NCI-H1105 treated with DMSO at 0.1 percent for 48 hours (cell line): ENCODE data around the gene GPNMB.

Experiments used
- DNase-seq: peaks from one replicate; lab custom pipeline; 2025; lab: John Stamatoyannopoulos, UW

The GPNMB gene

DNA sequence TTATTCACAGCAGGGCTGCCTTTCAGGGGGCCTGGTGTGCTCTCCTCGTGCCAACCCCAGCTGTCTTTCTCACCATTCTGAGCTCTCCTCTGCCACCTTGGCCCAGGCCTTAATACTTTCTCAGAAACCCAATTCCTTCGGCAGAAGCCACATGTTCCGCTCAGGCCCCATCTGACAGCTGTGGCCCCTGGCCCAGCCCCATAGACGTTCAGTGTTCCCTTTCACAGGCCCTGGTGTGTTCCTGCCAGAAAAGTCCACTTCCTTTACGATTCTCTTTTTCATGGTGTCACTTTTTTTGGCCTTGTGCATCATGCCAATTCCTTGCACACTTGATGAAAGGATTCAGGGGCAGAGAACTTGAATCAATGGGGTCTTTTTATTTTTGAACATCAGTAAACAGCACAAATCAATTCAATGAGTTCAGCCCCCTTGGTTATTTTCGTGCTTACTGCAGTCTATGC is 15.9 kb upstream of the GPNMB start:
- DNase-seq: no peak

DNA sequence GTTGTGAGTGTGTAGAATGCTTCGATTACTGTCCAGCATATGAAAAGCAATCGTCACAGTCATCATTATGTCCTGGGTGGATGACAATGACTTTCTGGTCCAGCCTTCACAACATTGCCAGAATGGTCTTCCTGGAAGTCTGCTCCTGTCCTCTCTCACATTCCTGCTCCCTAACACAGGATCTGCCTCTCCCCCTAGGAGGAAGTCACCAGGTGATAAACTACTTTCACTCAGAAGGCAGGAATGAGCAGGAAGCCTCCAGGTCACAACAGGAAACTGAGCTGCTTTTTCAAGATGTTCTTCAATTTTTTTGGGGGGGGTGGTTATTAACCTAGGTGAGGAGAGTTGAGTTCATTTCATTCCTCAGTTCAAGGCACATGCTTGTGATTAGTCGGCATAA is 13.6 kb upstream of the GPNMB start:
- no peak for DNase-seq

DNA sequence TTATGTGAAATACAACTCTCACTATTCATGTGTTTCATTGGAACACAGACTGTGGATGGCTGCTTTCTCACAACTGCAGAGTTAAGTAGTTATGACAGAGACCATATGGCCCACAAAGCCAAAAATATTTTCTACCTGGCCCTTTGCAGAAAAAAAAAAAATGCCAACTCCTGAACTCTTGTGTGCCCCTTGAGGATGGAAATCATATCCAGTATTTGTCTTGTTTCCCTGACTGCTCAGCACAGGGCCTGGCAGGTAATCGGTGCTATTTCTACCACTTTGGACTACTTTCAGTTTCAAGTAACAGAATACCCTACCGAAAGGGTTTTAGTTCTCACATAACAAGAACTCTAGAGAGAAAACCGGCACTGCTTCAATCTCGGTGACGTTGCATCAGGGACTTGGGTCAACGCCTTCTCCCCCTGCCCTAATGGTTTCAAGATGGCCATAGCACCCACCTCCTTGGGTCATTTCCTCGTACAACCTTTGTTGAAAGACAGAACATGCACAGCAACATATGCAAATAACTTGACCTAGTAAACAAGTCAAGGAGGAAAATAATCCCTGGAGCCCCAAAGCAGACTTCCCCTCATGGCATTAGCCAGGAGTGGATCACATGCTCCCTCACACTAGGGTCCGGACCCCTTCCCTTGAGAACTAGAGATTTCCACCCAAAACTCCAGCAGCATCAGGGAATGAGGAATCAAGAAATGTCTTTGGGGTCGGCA is 11.8 kb upstream of the GPNMB start:
- no peak for DNase-seq

DNA sequence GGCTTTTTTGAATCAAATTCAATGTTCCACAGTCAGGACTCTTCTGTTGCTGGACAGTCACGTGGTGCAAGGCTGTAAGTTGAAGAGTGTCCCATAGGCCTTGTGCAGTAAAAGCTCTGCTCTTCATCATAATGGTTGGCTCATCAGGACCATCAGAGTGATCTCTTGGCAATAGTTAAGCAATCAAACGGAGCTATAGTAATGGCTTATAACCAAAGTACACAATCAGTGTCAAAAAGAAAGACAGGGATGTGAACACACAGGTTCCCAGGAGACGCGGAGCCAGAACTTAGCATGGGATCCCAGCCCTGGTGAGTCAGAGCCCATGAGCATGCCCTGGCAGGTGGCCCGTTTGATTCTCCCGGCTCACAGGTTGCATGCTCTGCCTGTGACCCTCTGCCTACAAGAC is 10.8 kb upstream of the GPNMB start:
- DNase-seq: no peak

DNA sequence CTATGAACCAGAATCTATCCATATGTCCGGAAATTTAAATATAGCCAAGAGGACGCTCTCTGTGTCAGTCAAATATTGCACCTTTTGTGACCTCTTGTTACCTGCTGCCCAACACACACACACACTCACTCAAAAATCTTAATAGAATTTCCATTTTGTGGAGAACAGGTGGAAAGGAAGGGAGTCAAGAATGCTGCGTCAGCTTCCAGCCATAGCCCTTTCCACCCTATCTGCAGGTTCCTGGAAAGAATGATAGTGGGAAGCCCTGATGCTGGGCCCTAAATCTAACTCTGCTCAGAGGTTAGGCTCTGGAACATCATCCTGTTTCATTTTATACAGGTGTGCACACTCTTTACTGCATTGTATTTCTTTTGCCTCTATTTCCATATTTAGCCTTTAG is 9.6 kb upstream of the GPNMB start:
- no peak for DNase-seq

DNA sequence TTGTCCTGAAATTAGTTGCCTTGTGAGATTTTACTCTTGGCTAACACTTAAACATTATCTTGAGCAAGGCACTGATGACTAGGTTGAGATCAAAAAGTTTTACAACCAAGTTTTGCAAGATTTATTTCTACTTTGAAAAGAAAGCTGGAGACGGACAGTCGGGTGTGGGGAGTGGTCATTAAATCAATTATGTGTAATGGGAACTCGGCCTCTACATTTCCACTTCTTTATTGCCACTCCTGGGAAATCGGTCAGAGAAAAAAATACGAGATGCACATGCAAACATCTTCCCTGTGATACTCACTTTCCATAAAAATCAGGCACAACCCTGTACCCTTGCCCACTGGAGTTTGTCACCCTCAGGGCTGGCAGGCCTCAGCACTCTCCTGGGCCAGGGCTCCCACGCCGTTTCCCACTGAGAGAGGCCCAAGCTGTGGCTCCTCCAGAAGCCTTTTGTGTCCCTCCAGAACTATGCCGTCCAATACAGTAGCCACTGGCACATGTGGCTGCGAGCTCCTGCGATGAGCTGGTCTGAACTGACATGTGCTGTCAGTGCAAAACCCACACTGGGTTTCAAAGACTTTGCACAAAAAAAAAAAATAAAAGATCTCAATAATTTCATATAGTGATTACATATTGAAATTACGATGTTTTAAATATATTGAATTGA is 7.5 kb upstream of the GPNMB start:
- no peak for DNase-seq

DNA sequence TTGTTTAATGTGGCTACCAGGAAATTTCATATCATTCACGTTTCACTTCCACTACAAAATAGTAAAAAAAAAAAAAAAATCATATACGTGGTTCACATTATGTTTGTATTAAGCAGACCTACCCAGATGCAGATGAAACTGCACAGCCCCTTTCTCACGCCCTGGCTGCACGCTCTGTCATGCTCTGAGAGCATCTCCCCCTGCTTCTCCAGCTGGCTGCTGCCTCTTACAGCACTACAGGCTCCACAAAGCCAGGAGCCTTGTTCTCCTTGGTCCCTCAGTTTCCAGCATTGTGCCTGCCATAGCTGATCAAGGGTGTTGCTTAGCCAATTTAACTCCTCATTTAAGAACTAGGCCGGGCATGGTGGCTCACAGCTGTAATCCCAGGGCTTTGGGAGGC is 6.9 kb upstream of the GPNMB start:
- no peak for DNase-seq

DNA sequence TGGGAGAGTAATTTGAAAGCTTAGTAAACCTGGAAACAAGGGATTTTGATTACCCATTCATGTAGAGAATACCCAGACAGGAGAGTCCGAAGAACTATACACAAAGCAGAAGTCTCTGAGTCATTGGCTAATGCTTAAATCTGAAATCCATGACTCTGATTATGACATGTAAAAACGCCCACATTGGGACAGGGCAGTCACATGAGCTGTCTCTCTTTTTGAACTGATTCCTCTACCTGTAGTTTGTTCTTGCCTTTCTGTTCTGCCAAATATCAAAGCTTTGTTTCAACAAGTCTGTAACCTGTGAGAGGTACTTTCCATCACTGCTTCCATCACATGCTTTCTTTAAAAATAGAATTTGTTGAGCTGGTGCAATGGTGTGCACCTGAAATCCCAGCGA is 4.3 kb upstream of the GPNMB start:
- no peak for DNase-seq

DNA sequence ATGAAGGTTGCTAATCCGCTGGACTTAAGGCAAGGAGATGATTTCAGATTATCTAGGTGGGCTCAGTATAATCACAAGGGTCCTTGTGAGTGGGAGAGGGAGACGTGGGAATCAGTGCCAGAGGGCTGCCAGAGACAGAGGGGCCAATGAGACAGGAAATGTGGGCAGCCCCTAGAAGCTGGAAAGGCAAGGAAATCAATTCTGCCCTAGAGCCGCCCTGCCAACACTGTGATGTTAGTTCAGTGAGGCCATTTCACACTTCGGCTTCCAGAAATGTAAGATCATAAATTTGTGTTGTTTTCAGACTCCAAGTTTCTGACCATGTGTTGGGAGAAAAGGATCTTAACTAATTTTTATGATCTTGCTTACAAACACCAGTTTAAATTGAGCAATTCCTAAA is 3.6 kb upstream of the GPNMB start:
- DNase-seq: no peak

DNA sequence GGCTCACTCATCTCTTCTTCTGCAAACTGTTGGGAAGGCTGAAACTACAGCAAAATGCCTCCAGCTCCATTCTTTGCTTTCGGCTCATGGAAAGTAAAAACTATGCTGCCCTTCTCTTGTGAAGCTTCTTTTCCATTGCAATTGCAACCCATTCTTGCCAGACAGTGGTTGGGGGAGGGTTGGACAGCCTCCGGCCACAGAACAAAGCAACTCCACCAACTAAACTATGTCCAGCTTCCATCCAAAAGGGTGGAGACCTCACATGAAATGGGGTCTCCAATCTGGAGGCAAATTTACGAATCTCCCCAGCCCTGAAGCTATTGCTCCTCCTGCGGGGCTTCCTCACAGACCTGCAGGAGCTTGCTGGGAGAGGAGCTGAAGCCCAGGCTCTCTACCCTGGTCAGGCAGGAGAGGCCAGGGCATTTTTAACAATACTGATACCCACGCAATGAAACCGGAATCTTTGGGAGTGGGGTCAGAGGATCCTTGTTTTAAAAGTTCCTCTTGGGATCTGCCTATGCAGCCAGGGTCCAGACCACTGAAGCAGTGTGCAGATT is 549 bp downstream of the GPNMB start:
- DNase-seq: no peak

DNA sequence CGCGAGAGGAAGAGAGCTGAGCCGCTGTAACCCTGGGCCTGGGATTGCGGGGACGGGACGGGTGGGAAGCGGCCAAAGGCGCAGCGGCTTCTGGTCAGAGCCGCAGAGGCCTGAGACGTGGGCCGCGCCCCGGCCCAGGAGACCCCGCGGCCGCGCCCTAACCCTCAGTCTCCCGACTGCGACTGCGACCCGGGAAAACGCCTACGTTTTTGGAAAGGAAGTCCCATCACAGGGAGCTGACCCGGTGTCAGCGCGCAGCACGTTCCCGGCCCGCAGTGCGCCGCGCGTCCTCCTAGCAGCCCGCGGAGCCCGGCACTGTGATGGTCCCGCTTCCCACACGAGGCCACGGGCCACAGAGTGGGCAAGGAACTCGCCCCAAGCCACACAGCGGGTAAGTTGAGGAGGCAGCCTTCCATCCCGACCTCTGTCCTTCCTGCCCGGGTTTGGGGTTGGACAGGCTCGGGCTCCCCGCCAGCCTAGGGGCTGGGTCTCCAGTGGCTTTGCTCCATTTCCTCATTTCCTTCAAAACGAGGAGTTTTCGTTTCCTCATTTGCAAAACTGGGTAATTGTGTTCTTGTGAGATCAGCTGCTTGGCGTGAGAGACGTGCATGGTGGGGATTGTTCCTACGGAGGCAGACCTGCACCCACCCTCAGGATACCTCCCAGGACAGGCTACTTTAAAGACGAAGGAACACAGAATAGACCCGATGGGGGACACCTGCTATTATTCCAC is 1.2 kb downstream of the GPNMB start:
- no peak for DNase-seq

DNA sequence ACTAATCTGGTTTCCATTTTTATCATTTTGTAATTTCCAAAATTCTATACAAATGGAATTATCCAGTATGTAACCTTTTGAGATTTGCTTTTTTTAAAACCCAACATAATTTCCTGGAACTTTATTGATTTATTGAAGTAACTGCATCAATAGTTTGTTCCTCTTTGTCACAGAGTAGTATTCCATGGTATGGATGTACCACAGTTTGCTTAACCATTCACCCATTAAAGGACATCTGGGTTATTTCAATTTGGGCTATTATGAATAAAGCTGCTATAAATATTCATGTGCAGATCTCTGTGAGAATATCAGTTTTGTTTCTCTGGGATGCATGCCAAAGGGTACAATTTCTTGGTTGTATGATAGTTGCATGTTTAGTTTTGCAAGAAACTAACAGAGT is 2.9 kb downstream of the GPNMB start:
- no peak for DNase-seq

DNA sequence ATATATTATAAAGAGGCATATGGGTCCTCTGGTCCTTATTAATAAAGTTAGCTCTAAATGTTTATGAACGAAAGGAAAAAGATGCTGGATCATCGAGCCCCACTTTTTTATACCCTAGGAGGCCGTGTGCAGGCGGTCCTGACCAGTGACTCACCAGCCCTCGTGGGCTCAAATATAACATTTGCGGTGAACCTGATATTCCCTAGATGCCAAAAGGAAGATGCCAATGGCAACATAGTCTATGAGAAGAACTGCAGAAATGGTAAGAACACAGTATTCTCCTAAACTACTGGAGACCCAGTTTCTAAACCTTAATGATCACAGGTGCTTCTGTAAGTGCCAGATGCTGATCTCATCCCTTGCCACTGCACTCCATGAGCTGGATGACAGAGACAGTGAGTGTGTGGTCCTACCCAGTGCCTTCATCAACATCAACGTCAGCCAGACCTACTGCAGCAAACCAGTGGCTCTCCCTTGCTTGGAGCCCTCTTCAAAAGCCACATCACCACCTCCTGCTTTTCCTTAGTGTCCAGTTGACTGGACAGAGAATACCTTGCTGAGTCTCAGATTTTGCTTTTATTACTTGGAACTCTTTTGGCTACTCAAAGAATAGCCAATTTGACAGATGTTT is 7.6 kb downstream of the GPNMB start:
- DNase-seq: no peak

DNA sequence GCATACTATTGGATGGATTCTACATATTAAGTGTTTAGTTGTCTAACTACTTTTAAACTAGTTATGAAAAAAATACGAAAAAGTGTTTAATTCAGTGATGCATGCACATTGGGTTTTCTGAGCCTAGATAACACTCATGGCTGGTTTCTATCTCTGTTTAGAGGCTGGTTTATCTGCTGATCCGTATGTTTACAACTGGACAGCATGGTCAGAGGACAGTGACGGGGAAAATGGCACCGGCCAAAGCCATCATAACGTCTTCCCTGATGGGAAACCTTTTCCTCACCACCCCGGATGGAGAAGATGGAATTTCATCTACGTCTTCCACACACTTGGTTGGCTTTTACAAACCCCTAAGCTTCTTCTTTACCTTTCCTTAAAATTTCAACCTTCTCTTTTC is 10.2 kb downstream of the GPNMB start:
- no peak for DNase-seq

DNA sequence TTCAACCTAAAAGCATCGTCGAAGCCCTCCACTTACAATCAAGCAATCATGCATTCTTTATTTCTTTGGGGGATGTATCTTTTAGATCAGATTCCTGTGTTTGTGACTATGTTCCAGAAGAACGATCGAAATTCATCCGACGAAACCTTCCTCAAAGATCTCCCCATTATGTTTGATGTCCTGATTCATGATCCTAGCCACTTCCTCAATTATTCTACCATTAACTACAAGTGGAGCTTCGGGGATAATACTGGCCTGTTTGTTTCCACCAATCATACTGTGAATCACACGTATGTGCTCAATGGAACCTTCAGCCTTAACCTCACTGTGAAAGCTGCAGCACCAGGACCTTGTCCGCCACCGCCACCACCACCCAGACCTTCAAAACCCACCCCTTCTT is 13.8 kb downstream of the GPNMB start:
- DNase-seq: no peak

DNA sequence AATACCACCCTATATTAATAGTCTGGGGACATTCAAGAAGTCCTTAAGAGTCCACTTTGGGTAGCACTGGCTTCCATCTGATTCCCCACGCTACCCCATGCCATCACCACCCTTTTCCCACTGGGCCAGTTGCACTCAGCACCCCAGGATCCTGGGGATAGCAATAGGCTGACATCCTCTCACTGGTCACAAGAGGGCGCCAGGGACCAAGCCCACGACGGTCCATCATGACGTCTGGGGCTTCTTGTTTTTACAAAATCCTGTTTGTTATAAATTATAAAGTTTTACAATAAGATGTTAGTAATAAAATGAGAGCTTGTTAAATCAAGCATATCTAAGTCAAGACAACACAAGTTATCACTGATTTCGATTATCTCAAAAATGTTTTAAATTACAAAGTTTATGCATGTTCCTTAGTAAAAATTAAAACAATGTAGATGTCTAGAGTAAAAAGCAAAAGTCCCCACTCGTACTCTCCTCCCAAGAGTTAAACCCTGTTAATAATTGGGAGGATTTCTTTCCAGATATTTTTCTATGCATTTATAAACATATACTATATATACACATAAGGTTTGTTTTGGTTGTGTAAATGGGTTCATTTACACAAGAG is 15.4 kb downstream of the GPNMB start:
- peak; percentile 40 for DNase-seq

DNA sequence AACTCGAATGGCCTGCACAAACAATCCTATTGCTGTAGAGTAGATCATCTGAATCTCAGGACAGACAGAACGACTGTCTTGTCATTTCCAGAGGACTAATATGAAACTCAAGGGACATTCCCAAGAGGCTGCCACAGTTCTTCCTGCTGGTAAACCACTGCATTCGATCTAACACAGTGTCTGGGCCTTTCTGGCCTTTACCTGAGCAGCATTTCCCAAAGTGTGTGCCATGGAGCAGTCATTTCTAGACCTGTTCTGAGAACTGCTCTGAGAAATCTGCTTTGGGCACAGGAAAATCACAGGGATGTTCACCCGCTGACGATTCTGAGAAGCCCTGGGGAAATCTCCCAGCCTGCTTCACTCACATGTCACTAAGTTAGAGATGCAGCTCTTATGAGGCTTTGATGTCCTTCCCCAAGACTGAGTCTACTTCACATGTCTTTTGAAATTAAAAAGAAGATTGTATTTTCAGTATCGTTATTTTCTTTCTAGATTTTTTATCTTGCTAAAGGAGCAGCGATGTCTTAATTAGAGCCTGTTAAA is 18.4 kb downstream of the GPNMB start:
- DNase-seq: no peak

DNA sequence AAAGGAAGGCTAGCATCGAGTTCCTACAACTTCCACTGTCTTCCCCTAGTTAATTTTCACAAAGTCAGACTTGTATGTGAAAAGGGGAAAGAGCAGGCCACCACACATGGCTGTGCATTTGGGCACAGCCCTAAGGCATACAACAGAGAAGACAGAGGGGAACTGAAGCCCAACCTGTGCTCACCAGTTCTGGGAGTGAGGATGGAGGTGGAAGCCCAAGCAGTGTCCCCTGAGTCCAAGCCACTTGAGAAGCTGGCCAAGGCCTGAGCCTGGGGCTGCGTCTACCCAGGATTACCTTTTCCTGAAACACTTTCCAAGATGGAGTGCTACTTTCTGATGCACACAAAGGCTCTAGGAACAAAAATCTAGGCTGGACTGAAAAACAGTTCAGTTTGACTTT is 20.3 kb downstream of the GPNMB start:
- DNase-seq: no peak

DNA sequence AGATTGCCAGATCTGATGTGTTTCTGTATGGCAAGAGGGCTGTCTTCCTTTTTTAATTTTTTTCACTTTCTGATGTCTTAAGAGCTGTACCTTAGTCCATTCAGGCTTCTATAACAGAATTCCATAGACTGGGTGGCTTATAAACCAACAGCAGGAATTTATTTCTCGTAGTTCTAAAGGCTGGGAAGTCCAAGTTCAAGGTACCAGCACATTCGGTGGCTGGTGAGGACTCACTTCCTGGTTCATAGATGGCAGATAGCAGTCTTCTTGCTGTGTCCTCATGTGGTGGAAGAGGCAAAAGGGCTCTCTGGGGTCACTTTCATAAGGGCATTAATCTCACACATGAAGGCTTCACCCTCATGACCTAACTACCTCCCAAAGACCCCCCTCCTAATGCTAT is 20.8 kb downstream of the GPNMB start:
- DNase-seq: no peak

DNA sequence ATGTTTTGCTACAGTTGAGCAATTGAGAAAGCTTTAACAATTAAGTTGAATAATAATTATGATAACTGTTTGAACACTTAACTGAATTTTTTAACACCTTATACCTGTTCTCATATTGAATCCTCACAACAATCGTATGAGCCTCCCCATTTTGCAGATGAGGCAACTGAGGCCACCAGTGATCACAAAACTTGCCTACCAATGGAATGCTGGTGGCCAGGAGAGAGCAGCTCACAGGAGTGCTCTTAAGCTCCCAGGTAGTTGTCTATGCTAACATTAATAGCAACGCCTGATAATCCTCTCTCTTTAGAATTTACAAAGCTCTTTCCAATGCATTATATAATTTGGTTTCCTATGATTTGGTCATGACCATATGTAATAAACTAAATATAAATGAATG is 21.6 kb downstream of the GPNMB start:
- no peak for DNase-seq

DNA sequence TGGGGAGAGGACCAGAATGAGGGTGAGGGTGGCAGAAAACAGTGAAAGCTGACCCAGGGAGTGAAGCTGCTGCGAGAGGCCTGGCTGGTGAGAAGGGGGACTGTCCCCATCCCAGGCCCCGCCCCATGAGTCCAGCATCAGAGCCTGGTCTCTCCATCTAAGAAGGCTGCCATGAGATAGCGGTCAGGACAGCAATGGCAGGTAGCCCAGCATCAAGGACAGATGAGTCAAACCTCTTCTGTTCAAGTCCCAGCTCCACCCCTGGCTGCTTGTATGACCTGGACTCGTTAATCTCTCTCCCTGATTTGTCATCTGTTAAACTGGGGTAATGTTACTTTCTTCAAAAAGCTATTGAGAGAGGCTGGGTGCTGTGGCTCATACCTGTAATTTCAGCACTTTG is 22.2 kb downstream of the GPNMB start:
- DNase-seq: no peak

DNA sequence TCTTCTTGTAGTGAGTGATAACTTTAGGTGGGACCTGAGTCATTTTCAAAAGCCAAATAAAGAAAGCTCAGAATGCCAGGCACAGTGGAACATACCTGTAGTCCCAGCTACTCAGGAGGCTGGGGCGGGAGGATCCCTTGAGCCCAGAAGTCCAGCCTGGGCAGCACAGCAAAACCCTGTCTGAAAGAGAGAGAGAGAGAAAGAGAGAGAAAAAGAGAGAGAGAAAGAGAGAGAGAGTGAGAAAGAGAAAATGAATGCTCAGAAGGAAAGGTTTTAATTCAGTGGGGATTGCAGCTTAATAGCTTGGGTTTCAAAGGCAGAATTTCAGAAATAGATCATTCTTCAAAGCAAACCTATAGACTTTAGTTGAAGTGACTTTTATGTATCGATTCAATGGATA is 25.7 kb downstream of the GPNMB start:
- no peak for DNase-seq
